MG63 (cell line): ENCODE data around the gene NMRK2. TPM values are rescaled to one million over a fixed set of nuclear protein-coding genes. Genes with fewer than 3 reads are reported as not detected.
"Not testable (repeated sequence)": the region's sequence is repeated elsewhere in the genome, so short reads cannot be mapped to it uniquely, and the experiment has no call there.

Experiments
- DNase-seq: peaks from one replicate; pipeline ENCODE4 v3.0.0-alpha.2; 2020
- H3K27me3 ChIP-seq: fragments of 250-450 bp; sonication (Bioruptor Pico); 2 replicates; pipeline ENCODE4 v1.5.1; 2020; ENCODE audit warnings: mild to moderate bottlenecking, moderate library complexity
- H3K36me3 ChIP-seq: fragments of 250-450 bp; sonication (Bioruptor Pico); 2 replicates; pipeline ENCODE4 v1.5.1; 2020; ENCODE audit warnings: mild to moderate bottlenecking, moderate library complexity
- H3K4me3 ChIP-seq: fragments of 250-450 bp; sonication (Bioruptor Pico); 2 replicates; pipeline ENCODE4 v1.5.1; 2020; ENCODE audit warnings: mild to moderate bottlenecking, moderate library complexity
- H3K9me3 ChIP-seq: fragments of 250-450 bp; sonication (Bioruptor Pico); 2 replicates; pipeline ENCODE4 v1.5.1; 2020; ENCODE audit warnings: mild to moderate bottlenecking, moderate library complexity
- total RNA-seq: library from RNA; depleted of rRNA; stranded (reverse); fragments of >200 nt; shearing (Covaris generic); gene quantifications from 2 replicates; pipeline ENCODE4 v1.2.3, GENCODE V29; 2014; ENCODE audit warnings: low replicate concordance

NMRK2 gene
- total RNA-seq, 1 experiment from 2014 or later = not detected

DNA sequence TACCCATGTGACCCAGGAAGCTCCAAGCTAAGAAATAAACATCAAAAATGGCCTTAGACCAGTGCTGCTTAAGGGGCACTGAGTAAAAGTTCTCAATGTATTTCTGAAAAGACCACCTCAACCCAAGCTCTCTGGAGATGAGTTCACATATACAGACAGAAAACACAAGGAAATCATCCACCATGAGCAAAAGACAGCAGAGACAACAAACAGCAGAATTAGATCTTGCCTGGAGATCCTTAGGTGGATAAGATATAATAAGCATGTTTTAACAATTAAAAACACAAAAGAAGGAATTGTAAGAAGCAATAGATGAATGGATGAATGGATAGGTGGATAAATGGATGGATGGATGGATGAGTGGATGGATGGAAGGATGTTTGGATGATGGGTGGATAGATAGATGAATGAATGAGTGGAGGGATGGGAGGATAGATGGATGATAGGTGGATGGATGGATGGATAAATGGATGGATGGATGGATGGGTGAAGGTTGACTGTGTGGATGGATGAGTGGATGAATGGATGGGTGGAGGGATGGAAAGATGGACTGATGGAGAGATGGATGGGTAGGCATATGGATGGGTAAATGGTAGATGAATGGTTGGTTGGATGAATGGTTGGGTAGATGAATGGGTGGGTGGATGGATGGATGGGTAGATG is 9.6 kb upstream of the NMRK2 start:
- no peaks in the 10 kb centered on the region for H3K9me3 ChIP-seq
- no peaks in the 10 kb centered on the region for H3K36me3 ChIP-seq
- no peak for DNase-seq
- no peaks in the 10 kb centered on the region for H3K27me3 ChIP-seq
- no peak overlapping the region for H3K4me3 ChIP-seq

DNA sequence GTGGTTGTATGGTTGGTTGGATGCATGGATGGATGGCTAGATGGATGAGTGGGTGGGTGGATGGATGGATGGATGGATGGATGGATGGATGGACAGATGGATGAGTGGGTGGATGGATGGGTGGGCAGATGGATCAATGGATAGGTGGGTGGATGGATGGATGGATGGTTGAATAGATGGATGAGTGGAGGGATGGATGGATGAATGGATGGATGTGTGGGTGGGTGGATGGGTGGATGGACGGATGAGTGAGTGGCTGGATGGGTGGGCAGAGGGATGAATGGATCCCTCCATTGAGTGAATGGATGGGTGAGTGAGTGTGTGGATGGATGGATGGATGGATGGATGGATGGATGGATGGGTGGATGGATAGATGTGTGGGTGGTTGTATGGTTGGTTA is 9.0 kb upstream of the NMRK2 start:
- H3K36me3 ChIP-seq = no peaks in the 10 kb centered on the region
- no peak for DNase-seq
- H3K27me3 ChIP-seq = no peaks in the 10 kb centered on the region
- no peak overlapping the region for H3K4me3 ChIP-seq
- H3K9me3 ChIP-seq = no peaks in the 10 kb centered on the region

DNA sequence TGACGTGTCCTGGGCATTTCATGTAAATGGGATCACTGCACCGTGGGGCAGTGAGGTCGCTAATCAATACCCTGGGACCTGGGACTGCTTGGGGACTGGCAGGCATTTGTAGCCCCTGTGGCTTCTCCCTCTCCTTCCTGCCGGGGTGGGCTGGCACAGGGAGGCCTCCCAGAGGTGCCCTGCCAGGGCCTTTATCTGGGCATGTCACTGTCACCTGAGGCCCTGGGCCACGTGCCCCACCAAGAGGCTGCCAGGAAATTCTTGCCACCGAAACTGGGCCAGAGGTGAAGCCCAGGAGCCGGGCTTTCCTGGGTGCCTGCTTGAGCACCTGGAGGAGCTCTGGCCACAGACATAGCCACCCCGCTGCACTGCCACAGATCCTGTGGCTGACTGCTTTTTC is 1.8 kb upstream of the NMRK2 start:
- Histone ChIP-seq H3K36me3 (no peaks in the 10 kb centered on the region), H3K27me3 (no peaks in the 10 kb centered on the region), H3K9me3 (no peaks in the 10 kb centered on the region), H3K4me3 (no peak overlapping the region)
- no peak for DNase-seq

DNA sequence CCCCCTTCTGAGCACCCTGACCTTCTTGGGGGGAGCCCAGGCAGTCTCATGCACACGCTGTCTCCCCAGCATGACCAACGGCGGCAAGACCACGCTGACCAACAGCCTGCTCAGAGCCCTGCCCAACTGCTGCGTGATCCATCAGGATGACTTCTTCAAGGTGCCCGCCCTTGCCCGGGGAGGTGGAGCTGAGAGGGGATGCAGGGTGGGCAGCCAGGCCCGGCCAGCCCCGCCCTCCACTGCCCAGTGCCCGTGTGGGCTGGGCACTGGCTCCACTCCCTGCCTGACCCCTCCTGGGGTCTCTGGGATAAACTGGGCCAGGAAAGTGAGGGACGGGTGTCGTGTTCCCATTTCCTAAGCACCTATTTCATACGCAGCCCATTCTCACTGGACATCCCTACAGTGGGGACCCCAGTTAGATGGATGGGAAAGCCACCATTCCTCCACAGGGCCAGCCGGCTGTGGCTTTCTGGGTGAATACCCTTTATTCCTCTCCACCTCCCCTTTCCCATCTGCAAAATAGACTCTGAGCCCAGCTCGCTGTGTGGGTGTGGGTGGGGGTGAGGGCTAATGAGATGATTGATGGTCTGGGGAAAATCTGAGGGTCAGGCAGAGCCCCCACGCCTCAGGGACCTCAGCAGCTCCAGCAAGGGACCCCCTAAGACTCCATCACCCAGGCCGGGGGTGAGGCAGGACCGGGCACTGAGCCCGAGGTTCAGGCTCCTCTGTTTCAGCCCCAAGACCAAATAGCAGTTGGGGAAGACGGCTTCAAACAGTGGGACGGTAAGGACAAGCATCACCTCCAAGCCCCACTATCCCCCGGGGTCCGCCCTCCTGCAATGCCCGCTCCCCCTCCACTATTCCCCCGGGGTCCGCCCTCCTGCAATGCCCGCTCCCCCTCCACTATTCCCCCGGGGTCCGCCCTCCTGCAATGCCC is 3.9 kb downstream of the NMRK2 start:
- Histone ChIP-seq H3K27me3 (no peaks in the 10 kb centered on the region), H3K36me3 (no peaks in the 10 kb centered on the region), H3K4me3 (no peak overlapping the region), H3K9me3 (no peaks in the 10 kb centered on the region)
- no peak for DNase-seq

DNA sequence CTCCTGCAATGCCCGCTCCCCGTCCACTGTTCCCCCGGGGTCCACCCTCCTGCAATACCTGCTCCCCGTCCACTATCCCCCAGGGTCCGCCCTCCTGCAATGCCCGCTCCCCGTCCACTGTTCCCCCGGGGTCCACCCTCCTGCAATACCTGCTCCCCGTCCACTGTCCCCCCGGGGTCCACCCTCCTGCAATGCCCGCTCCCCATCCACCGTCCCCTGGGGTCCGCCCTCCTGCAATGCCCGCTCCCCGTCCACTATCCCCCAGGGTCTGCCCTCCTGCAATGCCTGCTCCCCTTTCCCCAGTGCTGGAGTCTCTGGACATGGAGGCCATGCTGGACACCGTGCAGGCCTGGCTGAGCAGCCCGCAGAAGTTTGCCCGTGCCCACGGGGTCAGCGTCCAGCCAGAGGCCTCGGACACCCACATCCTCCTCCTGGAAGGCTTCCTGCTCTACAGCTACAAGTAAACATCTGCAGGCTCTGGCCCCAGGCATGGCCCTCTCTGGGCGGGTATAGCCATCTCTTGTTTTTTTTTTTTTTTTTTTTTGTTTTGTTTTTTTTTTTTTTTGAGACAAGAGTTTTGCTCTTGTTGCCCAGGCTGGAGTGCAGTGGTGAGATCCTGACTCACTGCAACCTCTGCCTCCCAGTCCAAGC is 5.6 kb downstream of the NMRK2 start:
- not testable (repeated sequence) for H3K9me3 ChIP-seq, H3K36me3 ChIP-seq, H3K4me3 ChIP-seq, H3K27me3 ChIP-seq
- DNase-seq = peak; percentile 18

DNA sequence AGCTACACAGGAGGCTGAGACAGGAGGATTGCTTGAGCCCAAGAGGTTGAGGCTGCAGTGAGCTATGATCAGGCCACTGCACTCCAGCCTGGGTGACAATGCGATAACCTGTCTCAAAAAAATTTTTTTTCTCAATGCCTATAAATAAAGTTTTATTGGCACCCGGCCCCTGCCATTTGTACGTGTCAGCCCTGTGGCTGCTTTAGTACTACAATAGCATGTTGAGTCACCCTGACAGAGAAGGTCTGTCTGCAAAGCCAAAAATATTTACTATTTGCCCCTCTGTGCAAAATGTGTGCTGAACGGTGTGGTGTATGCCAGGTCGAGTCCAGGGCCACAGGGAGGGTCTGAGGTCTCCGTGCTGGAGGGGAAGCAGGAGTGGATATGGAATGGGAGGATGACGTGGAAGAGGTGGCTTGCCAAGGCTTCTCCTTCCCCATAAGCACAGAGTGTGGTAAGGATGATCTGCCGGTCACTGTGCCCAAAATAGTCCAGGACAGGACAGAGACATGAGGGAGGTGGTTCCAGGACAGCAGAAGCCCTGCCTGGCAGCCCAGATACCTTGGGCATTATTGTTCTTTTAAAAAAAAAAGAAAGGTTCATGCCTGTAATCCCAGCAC is 10.0 kb downstream of the NMRK2 start:
- Histone ChIP-seq H3K9me3 (no peaks in the 10 kb centered on the region), H3K4me3 (no peak overlapping the region), H3K36me3 (no peaks in the 10 kb centered on the region), H3K27me3 (no peaks in the 10 kb centered on the region)
- DNase-seq = no peak

DNA sequence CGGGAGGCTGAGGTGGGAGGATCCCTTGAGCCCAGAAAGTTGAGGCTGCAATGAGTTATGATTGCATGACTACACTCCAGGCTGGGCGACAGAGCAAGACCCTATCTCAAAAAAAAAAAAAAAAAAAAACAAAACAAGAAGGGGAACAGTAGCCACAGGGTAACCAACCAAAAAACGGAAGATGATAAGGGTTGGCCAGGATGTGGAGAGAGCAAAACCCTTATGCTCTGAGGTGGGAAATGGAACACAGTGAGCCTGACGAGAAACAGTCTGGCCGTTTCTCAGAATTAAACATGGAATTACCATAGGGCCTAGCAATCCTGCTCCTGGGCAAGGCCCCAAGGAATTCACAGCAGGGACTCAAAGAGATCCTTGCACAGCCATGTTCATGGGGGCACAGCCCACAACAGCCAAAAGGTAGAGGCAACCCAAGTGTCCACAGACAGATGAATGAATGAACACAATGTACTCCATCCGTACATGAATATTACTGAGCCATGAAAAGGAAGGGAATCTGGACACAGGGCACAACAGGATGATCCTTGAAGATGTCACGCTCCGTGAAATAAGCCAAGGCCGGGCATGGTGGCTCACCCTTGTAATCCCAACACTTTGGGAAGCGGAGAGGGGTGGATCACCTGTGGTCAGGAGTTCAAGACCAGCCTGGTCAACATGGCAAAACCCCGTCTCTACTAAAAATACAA is 11.3 kb downstream of the NMRK2 start:
- no peak for DNase-seq

DNA sequence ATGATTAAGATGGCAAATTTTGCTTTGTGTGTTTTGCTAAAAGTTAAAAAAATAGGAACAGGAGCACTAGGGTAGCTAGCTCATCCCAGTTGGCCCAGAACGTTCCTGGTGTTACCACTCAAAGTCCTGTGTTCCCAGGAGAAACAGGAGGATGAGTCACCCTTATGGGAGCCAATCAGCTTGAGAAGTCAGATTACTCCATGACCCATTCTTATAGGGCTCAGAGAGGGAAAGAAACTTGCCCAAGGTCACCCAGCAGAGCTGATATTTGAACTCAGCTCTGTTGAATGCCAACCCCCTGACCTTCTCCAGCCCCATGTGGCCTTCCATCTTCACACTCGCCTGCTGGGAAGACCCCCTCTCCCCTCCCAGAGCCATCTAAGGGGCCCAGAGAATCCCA is 13.0 kb downstream of the NMRK2 start:
- no peak for DNase-seq
- no peaks in the 10 kb centered on the region for H3K9me3 ChIP-seq

More for the DNA sequence above, 11.3 kb downstream of the NMRK2 start:
- Histone ChIP-seq H3K27me3 (no peaks in the 10 kb centered on the region), H3K36me3 (no peaks in the 10 kb centered on the region), H3K9me3 (no peaks in the 10 kb centered on the region), H3K4me3 (no peak overlapping the region)

DNA sequence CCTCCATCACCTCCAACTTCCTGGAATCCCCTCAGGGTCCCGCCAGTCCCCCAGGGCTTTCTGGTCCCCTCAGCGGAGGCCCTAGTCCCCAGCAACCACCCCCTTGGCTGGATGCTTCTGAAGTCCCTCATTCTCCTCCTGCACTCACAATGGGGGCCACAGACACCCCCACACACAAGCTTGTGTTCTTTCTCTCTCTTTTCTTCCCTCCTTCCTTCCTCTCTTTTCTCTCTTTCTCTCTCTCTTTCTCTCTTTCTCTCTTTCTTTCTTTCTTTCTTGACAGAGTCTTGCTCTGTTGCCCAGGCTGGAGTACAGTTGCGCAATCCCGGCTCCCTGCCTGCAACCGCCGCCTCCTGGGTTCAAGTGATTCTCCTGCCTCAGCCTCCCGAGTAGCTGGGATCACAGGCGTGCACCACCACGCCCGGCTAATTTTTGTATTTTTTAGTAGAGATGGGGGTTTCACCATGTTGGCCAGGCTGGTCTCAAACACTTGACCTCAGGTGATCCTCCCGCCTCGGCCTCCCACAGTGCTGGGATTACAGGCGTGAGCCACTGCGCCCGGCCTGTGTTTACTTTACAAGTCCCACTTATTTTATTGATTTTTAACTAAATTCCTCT is 14.6 kb downstream of the NMRK2 start:
- not testable (repeated sequence) for DNase-seq

More for the DNA sequence above, 13.0 kb downstream of the NMRK2 start:
- H3K4me3 ChIP-seq = no peak overlapping the region
- H3K36me3 ChIP-seq = no peaks in the 10 kb centered on the region
- no peaks in the 10 kb centered on the region for H3K27me3 ChIP-seq

DNA sequence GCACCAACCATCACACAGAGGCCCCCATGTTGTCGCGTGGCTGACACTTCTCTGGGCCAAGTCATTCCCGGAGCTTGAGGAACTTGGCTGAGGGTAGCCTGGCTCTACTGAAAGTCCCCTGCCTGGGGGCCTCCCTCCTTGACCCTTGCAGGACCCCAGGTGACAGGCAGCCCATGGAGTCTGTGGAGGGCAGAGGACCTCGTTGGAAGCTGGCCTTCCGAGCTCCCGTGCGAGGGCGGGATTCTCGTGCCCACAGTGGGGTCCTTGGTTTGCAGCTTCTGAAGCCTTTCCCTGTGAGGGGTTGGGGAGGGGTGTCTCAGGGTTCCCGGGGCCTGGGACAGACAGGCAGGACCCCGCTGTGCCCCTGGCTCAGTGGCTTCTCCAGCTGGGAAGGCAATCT is 16.4 kb downstream of the NMRK2 start:
- H3K4me3 ChIP-seq = no peak overlapping the region
- no peak for DNase-seq

More for the DNA sequence above, 14.6 kb downstream of the NMRK2 start:
- H3K36me3 ChIP-seq, H3K27me3 ChIP-seq, H3K9me3 ChIP-seq, H3K4me3 ChIP-seq: not testable (repeated sequence)

DNA sequence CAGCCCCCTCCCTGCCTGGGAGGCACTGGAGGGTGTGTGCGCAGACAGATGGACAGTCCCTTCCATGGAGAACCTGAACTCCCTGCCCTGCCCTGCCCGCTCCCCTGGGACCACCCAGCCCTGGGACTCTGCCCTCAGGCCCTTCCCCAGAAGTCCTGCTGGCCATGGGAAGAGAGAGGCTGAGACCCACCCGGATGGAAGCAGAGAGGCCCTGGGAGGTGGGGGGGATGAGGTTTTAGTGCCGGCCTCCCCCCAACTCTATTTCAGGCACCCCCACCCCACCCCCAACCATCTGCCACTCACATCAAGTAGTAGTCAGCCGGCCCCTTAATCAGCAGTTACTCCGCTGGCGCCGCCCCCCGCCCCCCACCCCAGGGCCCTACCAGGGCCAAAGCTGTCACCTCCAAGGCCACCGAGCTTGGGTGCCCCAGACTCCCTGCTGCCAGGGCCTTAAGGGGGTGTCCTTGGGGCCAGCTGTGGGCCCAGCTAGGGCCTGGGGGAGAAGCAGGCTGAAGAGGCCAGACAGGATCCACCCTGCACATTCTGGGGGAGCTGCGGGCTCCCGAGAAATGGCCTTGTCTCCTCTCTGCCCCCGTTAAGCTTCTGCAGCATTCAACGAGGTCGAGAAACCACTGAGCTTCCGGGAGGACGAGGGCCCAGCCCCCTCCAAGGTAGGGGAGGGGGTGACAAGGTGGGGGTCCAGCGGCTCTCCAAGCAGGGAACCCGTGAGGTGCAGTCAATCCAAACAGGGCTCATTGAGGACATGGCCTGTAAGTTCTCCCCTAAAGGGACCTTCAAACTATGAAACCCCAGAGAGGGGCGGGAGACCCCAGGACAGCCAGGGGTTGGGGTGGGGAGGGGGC is 17.4 kb downstream of the NMRK2 start:
- H3K27me3 ChIP-seq = no peaks in the 10 kb centered on the region
- H3K36me3 ChIP-seq = no peaks in the 10 kb centered on the region
- DNase-seq = no peak
- no peaks in the 10 kb centered on the region for H3K9me3 ChIP-seq
- H3K4me3 ChIP-seq = no peak overlapping the region

More for the DNA sequence above, 16.4 kb downstream of the NMRK2 start:
- H3K27me3 ChIP-seq = no peaks in the 10 kb centered on the region
- no peaks in the 10 kb centered on the region for H3K36me3 ChIP-seq
- H3K9me3 ChIP-seq = no peaks in the 10 kb centered on the region

DNA sequence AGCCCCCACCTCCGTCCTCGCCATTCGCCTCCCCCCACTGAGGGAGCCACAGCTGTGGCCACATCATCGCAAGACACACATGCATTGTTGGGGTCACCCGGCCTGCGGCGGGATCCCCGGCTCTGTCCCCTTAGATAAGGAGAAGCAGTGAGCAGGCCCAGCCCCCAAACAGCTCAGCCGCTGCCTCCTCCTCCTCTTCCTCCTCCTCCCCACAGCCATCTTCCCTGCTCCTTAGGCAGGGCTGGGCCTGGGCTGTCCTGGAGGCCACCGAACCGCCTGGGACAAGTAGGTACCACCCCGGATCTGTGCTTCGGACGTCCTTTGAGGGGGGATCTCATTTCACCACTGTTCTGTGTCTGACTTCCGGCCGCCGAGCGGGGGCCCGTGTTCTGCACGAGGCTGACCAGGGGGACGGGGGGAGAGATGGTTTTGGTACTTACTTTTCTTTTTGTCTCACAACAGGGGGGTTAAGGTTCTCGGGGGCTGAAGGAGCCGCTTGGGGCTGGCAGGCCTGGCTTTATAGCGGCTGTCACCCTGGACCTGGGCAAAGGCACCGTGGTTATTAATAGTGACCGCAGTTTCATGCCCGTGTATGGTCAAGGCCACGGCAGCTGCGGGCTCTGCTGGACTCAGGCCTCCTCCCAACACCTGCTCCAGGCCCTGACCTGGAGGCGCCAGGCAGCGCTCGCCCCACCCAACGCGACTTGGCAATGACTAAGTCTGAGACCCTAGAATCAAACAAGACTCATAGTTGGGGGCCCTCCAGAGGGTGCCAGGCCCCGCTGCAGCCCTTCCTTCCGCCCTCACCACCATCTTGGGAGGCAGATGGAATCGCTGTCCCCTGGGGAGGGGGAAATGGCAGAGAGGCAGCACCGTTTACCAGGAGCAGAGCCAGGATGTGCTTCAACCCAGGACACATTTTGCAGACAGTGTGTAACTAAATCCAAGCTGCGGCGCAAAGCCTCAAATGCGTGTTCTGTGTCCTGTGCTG is 18.3 kb downstream of the NMRK2 start:
- H3K4me3 ChIP-seq = no peak overlapping the region
- H3K36me3 ChIP-seq = no peaks in the 10 kb centered on the region
- no peaks in the 10 kb centered on the region for H3K9me3 ChIP-seq
- DNase-seq = no peak
- H3K27me3 ChIP-seq = no peaks in the 10 kb centered on the region

DNA sequence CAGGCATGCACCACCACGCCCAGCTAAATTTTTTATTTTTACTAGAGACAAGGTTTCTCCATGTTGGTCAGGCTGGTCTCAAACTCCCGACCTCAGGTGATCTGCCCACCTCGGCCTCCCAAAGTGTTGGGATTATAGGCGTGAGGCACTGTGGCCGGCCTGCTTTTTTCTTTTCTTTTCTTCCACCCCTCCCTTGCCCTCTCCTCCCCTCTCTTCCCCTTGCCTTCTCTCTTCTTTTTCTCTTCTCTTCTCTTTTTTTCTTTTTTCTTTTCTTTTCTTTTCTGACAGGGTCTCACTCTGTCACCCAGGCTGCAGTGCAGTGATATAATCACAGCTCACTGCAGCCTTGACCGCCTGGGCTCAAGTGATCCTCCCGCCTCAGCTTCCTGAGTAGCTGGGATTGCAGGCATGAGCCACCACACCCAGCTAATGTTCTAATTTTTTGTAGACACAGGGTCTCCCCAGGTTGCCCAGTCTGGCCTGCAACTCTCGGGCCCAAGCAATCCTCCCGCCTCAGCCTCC is 19.9 kb downstream of the NMRK2 start:
- DNase-seq, H3K36me3 ChIP-seq, H3K9me3 ChIP-seq, H3K4me3 ChIP-seq, H3K27me3 ChIP-seq: not testable (repeated sequence)

DNA sequence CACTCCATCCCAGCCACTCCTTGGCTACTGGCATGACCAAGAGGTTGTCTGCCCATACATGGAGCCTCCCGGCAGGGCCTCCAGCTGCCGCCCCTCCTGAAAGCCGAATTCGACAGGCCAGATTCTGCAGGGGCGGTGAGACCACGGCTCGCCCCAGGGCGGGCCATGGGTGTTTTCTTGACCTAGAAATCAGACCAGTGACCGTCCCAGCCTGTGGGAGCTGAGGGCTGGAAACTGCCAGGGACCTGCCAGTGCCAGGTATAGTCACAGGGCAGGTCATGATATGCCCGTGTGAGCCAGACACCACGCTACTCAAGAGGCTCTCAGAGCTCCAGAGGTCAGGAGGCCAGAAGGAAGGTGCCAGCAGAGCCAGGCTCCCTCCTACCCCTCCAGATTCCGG is 21.2 kb downstream of the NMRK2 start:
- Histone ChIP-seq H3K27me3 (no peaks in the 10 kb centered on the region), H3K4me3 (no peak overlapping the region), H3K9me3 (no peaks in the 10 kb centered on the region), H3K36me3 (peaks cover 8% of the 10 kb centered on the region)
- no peak for DNase-seq
